KMS-11 (cell line): ENCODE results near the gene FAM237B.
"Not testable (repeated sequence)": the region's sequence is repeated elsewhere in the genome, so short reads cannot be mapped to it uniquely, and the experiment has no call there.

Experiments used
- H2AFZ ChIP-seq: fragments of 200-600 bp; sonication (generic); 2 replicates; pipeline ENCODE4 v1.6.1; 2016; ENCODE audit warnings: antibody characterized with exemption, mixed run types, low read depth
- H3K27ac ChIP-seq: fragments of 200-600 bp; sonication (generic); 2 replicates; pipeline ENCODE4 v1.6.1; 2016; ENCODE audit warnings: mild to moderate bottlenecking, mixed run types
- H3K27me3 ChIP-seq: fragments of 200-600 bp; sonication (generic); 2 replicates; pipeline ENCODE4 v1.6.1; 2017; ENCODE audit warnings: mild to moderate bottlenecking, low read depth, mixed run types, moderate library complexity; ENCODE audit not compliant: insufficient read depth
- H3K36me3 ChIP-seq: fragments of 200-600 bp; sonication (generic); 2 replicates; pipeline ENCODE4 v1.6.1; 2017; ENCODE audit warnings: mild to moderate bottlenecking, mixed run types; ENCODE audit not compliant: insufficient read depth
- H3K4me1 ChIP-seq: fragments of 200-600 bp; sonication (generic); 2 replicates; pipeline ENCODE4 v1.6.1; 2016; ENCODE audit warnings: mild to moderate bottlenecking, low read depth, mixed run types; ENCODE audit not compliant: poor library complexity, severe bottlenecking
- H3K4me2 ChIP-seq: fragments of 200-600 bp; sonication (generic); 2 replicates; pipeline ENCODE4 v1.7.0; 2016; ENCODE audit warnings: mild to moderate bottlenecking, mixed run types
- H3K4me3 ChIP-seq: fragments of 200-600 bp; sonication (generic); IDR thresholded peaks from 2 replicates; pipeline ENCODE4 v1.6.1; 2017; ENCODE audit warnings: low read depth, low read length, mixed read lengths; ENCODE audit not compliant: insufficient read depth
- H3K79me2 ChIP-seq: fragments of 200-600 bp; sonication (generic); 2 replicates; pipeline ENCODE4 v1.6.1; 2016; ENCODE audit warnings: low read depth, mixed run types; ENCODE audit not compliant: insufficient read depth
- H3K9ac ChIP-seq: fragments of 200-600 bp; sonication (generic); 2 replicates; pipeline ENCODE4 v1.6.1; 2016; ENCODE audit warnings: mild to moderate bottlenecking, mixed run types
- H4K20me1 ChIP-seq: fragments of 200-600 bp; sonication (generic); 2 replicates; pipeline ENCODE4 v1.6.1; 2016; ENCODE audit warnings: mild to moderate bottlenecking, mixed run types; ENCODE audit not compliant: insufficient read depth
- CTCF ChIP-seq: fragments of 200-600 bp; sonication (generic); conservative IDR thresholded peaks from 2 replicates; pipeline ENCODE4 v1.6.1; 2017; ENCODE audit warnings: low read depth, mild to moderate bottlenecking, antibody characterized with exemption, low read length, moderate library complexity, mixed read lengths

Gene FAM237B

GRCh38 chr7:90346336-90347125, 25.4 kb upstream of the FAM237B start, which contains the start of gene GTPBP10:
Gene GTPBP10, plus strand, starts transcription at chr7:90346716. Its CDS starts 26 bp downstream, at chr7:90346742.
- peak within 1 kb of the TSS; percentile 83 for H2AFZ ChIP-seq
- H3K79me2 ChIP-seq: peaks cover 25% of the 10 kb centered on the region
- peak within 1 kb of the TSS; percentile 76 for H3K4me2 ChIP-seq
- no peaks in the 10 kb centered on the region for H4K20me1 ChIP-seq
- no peaks in the 10 kb centered on the region for H3K27me3 ChIP-seq
- peak within 1 kb of the TSS; percentile 77 for H3K27ac ChIP-seq
- H3K9ac ChIP-seq: peak within 1 kb of the TSS; percentile 88
- H3K36me3 ChIP-seq: no peaks in the 10 kb centered on the region
- TF ChIP-seq CTCF: peak; percentile 85
- H3K4me3 ChIP-seq: peak within 1 kb of the TSS; percentile 51
- peaks cover 9% of the 10 kb centered on the region for H3K4me1 ChIP-seq

GRCh38 chr7:90345595-90346335, 24.7 kb upstream of the FAM237B start:
- H2AFZ ChIP-seq: peak overlapping the region; percentile 83
- peak overlapping the region; percentile 88; the same call in 1 of the 2 replicates for H3K9ac ChIP-seq
- no peaks in the 10 kb centered on the region for H4K20me1 ChIP-seq
- peak overlapping the region; percentile 76 for H3K4me2 ChIP-seq
- peak overlapping the region; percentile 77 for H3K27ac ChIP-seq
- peaks cover 9% of the 10 kb centered on the region for H3K4me1 ChIP-seq
- no peak for TF ChIP-seq CTCF
- peak overlapping the region; percentile 1 for H3K4me3 ChIP-seq
- H3K36me3 ChIP-seq: no peaks in the 10 kb centered on the region
- no peaks in the 10 kb centered on the region for H3K27me3 ChIP-seq
- H3K79me2 ChIP-seq: peaks cover 19% of the 10 kb centered on the region

- Histone ChIP-seq H3K36me3 (no peaks in the 10 kb centered on the region), H3K79me2 (peaks cover 14% of the 10 kb centered on the region), H2AFZ (peak overlapping the region; percentile 83; the same call in 1 of the 2 replicates), H3K4me2 (no peak overlapping the region), H3K4me1 (peaks cover 9% of the 10 kb centered on the region), H3K27me3 (no peaks in the 10 kb centered on the region), H3K9ac (no peak overlapping the region), H3K4me3 (no peak overlapping the region), H4K20me1 (no peaks in the 10 kb centered on the region), H3K27ac (no peak overlapping the region)
- no peak for TF ChIP-seq CTCF
Measured at GRCh38 chr7:90345016-90345415, 23.9 kb upstream of the FAM237B start.

DNA sequence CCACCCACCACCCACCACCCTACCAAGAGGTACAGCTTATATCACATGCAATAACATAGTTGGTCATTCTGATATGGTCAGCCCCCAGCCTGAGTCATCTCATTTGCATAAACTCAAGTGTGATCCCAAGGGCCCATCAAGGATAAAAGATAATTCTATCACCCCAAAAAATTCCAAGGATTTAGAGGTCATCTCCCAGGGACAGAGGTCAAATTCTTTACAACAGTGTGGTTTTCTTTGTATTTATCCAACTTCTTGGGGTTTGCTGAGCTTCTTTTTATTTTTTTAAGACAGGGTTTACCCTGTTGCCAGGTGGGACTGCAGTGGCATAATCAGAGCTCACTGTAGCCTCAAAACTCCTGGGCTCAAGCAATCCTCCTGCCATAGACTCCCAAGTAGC, 16.0 kb upstream of the FAM237B start:
- no peaks in the 10 kb centered on the region for H3K79me2 ChIP-seq
- H3K27me3 ChIP-seq: no peaks in the 10 kb centered on the region
- no peak overlapping the region for H2AFZ ChIP-seq
- H3K4me3 ChIP-seq: no peak overlapping the region
- no peaks in the 10 kb centered on the region for H4K20me1 ChIP-seq
- H3K27ac ChIP-seq: no peak overlapping the region
- H3K4me2 ChIP-seq: no peak overlapping the region
- TF ChIP-seq CTCF: no peak
- no peak overlapping the region for H3K9ac ChIP-seq
- no peaks in the 10 kb centered on the region for H3K36me3 ChIP-seq
- no peaks in the 10 kb centered on the region for H3K4me1 ChIP-seq

DNA sequence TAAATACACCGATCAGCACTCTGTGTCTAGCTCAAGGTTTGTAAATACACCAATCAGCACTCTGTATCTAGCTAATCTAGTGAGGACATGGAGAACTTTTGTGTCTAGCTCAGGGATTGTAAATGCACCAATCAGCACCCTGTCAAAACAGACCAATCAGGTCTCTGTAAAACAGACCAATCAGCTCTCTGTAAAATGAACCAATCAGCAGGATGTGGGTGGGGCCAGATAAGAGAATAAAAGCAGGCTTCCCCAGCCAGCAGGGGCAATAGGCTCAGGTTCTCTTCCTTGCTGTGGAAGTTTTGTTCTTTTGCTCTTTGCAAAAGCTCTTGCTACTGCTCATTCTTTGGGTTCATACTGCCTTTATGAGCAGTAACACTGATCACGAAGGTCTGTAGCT, 13.8 kb upstream of the FAM237B start:
- not testable (repeated sequence) for H2AFZ ChIP-seq, H3K27ac ChIP-seq, H3K36me3 ChIP-seq, H3K27me3 ChIP-seq, H3K4me3 ChIP-seq, H4K20me1 ChIP-seq, H3K9ac ChIP-seq, H3K4me2 ChIP-seq, H3K4me1 ChIP-seq, H3K79me2 ChIP-seq
